Activated CD8-positive, alpha-beta memory T cell treated with anti-CD3 and anti-CD28 coated beads, Interleukin-2, amount 50 U/mL, for 24 hours (primary cell): ENCODE results near the gene RGMA.

Source experiments
- DNase-seq: peaks from one replicate; pipeline ENCODE4 v3.0.0-alpha.2; 2020; ENCODE audit errors: extremely low read depth

The RGMA gene

DNA sequence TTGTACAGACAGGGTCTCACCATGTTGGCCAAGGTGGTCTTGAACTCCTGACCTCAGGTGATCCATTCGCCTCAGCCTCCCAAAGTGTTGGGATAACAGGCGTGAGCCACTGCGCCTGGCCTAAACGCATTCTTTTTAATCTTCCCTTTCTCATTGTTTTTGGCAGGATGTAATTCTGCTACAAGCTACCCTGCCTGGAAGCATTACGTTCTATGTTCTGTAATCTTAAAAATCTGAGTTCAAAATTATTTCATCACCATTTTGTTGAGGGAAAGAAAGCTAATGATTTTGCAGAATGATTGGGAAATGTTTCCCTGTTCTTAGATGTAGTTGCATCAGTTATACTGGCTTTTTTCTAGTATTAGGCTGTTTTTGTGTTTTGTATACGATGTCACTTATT, 71.5 kb downstream of the RGMA start:
- DNase-seq, result no peak

DNA sequence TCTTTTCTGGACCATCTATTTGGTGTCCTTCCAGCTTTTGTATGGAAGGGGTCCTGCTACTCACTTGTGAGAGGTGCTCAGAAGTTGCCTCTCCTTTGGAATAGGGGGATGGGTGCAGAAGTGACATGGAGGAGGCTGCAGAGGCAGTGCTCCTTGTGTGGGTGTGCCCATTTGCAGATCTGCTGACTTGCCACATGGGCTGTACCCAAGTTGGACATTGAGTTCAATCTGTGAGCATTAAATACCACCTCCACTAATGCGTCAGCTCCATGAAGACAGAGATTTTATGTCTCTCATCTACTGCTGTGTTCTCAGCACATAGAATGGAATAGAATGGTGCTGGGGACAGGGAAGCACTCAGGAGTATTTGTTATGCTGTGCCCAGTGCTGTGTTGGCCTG, 76.2 kb downstream of the RGMA start:
- DNase-seq, result no peak

DNA sequence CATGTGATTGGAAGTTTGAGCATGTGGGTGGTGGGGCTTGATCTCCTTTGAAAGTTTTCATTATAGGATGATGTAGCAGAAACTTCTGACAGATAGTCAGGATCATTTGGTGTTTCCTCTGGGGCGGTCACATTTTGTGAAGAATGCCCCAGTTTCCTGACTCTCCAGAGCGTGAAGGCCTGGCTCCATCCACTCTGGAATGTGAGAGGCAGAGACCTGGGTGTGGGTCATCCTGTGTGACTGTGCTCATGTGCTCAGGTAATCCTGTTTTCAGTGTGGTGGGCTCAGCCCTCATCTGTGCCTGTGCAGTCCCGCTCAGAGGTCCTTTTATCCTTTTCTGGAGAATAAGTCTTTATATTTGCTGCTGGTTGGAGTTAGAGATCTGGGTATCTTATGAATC, 81.0 kb downstream of the RGMA start:
- DNase-seq, result no peak

DNA sequence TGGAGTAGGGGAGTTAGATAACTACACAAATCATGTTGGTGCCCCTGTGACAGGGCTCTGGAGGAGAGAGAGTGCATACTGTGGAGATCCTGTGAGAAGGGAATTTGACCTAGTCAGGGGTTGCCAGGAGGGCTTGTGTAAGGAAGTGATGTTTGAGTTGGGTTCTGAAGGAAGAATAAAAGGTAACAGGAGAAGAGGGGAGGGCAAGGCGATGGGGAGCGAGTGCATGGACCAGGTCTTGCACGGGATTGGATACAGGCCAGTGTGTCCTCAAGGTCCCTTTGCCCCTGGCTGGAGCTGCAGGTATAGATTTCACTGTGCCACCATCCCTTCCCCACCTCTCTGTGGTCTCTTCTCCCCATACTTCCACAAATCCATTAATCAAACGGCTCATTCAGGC, 83.9 kb downstream of the RGMA start:
- DNase-seq, result no peak

DNA sequence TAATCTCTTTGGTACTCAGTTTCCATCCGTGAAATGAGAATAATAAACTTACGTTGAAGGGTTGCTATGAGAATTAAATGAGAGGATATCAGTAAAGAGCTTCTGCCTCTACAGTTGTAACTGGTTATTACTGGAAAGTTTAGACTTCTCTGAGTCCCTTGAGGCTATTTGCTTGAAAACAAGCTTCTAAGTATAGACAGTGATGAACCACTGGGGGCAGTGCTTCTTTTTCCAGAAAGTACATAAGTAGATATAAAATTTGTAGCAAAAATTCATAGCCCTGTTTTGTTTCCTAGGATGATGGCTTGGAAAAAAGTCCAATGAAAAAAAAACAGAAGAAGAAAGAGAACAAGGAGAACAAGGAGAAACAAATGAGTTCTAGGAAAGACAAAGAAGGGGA, 87.1 kb downstream of the RGMA start:
- DNase-seq, result no peak

DNA sequence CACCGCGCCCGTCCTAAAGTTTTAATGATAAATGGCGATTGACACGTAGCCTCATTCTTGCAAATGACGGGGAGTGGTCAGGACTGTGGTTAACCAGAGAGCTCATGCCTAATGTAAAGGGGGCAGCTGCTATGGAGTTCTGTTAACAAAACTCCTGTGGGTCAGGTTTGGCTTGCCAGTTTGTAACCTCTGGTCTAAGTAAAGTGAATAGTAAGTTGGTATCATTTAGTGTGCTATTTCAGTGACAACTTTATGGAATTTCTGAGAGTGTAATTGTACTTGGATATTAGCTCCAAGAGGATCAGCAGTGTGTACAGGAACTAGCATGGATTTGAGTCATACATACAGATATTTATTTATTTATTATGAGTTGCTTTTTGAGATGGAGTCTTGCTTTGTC, 87.9 kb downstream of the RGMA start:
- no peak for DNase-seq

DNA sequence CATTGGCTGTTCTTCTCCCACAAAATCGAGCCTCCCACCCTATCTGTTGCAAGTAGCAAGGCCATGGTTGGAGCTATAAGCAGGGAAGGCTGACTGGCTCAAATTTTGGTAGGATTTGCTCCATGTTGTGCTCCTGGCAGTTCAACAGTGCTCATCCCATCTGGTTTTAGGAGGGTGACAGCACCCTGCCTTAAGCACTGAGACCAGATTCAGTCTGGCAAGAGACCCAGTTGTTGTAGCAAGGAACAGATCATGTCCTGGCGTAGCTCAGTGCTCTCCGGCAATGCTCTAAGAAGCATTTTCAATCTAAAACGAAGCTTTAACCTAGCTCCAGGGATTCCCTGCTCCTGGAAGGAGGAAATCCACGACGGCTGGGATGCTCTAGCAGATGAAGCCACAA, 91.2 kb downstream of the RGMA start:
- DNase-seq, result no peak

DNA sequence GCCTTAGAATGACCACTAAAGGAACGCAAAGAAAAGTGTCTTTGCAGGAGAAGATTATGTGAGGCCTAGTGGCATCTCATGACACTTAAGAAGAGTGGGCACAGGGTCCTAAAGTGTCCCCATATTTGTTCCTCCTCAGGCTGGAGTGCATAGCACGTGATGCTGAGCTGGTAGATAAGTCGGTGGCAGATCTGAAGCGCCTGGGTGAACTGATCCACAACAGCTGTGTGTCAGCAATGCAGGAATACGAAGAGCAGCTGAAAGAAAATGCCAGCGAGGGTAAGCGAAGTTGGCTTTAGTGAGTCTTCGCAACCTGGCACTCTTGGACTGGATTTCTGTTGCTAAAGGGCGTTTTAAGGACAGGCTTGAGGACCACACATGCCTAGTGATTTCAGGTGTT, 96.3 kb downstream of the RGMA start:
- DNase-seq, result no peak

DNA sequence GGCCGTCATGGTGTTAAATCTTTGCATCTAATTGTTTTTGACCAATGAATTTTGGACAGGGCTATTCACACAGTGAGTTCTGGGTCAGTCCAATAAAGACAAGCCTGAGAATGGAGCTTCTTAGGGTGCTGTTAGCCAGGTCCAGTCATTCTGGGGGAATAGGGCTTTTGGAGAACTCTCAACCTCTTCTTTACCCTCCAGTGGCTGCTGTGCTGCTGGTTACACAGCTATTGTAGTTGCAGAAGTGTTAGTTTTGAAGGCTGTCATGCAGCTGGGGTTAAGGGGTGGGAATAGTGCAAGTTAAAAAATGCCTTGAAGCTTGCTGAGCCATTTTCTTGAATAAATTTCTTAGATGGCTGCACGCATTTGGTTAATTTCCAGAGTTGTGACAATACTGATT, 99.0 kb downstream of the RGMA start:
- no peak for DNase-seq

DNA sequence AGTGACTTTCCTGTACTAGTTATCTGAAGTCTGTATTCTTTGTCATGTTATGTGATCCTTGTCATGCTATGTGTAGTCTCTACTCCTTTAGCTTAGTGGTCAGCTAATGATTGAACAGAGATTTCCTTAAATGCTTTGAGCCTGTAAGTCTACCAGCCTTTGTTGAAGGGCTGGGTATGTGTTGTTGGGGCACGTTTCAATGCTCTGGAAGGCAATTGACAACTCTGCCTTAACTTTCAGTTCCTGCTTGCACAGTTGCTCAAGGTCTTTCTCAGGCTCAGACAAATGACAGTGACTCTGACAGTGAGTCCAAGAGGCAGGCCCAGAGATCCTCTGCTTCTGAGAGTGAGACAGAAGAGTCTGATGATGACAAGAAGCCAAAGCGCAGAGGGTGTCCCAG, 99.5 kb downstream of the RGMA start:
- DNase-seq, result no peak
